Breast epithelium (tissue), 3 donors: ENCODE results near the gene ZC3H13.

Experiments used
- POLR2A ChIP-seq: fragments of 450-650 bp; IDR thresholded peaks from one replicate; pipeline ENCODE4 v1.6.1; 2016; ENCODE audit warnings: antibody characterized with exemption, mild to moderate bottlenecking, moderate library complexity
- POLR2AphosphoS5 ChIP-seq, 3 donors: sonication (generic); formaldehyde crosslinking; IDR thresholded peaks; one replicate each; pipeline ENCODE4 v1.6.1; 2017; ENCODE audit warnings: antibody characterized with exemption in 3 of 3
- TF ChIP-seq, protein P1 (sequence below), 3 donors: fragments of 450-650 bp; IDR thresholded peaks; one replicate each; pipeline ENCODE4 v1.5.1; 2016 to 2017; ENCODE audit warnings: antibody characterized with exemption in 3 of 3, mild to moderate bottlenecking in 3 of 3, moderate library complexity in 3 of 3

DNA sequence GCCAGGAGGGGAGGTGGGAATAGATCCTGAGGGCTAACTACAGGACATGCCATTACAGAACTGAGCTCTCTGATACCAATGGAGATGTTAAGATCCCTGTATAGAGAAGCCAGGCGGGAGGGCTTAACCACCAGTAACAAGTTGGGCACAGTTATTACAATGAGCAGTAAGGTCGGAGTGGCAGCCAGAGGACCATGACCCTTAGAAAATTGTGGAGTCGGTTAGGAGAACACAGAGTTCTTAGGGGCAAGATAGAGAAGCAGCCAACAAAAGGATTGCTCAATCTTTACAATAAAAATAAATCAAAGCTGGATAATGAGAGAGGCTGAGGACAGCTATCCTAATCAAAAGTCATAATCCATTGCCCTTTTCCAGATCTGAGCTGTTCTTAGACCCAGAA is 41.9 kb upstream of the ZC3H13 start:
- TF ChIP-seq, protein P1, sequence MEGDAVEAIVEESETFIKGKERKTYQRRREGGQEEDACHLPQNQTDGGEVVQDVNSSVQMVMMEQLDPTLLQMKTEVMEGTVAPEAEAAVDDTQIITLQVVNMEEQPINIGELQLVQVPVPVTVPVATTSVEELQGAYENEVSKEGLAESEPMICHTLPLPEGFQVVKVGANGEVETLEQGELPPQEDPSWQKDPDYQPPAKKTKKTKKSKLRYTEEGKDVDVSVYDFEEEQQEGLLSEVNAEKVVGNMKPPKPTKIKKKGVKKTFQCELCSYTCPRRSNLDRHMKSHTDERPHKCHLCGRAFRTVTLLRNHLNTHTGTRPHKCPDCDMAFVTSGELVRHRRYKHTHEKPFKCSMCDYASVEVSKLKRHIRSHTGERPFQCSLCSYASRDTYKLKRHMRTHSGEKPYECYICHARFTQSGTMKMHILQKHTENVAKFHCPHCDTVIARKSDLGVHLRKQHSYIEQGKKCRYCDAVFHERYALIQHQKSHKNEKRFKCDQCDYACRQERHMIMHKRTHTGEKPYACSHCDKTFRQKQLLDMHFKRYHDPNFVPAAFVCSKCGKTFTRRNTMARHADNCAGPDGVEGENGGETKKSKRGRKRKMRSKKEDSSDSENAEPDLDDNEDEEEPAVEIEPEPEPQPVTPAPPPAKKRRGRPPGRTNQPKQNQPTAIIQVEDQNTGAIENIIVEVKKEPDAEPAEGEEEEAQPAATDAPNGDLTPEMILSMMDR (IDR thresholded peaks at IDR 0.05): no peak
- TF ChIP-seq POLR2A: no peak
- no peak for TF ChIP-seq POLR2AphosphoS5 (IDR thresholded peaks at IDR 0.05)
